ENCODE results near the gene FZD4. TPM values are rescaled to one million over a fixed set of nuclear protein-coding genes. Genes with fewer than 3 reads are reported as not detected.
"Not testable (repeated sequence)": the region's sequence is repeated elsewhere in the genome, so short reads cannot be mapped to it uniquely, and the experiment has no call there.

Gene FZD4
- polyA plus RNA-seq, 1 donor from 2014 or later: 0.76 TPM

- H3K27me3 ChIP-seq (ENCODE audit: insufficient read depth, low read depth, low read length): no peaks in the 10 kb centered on the region
- no peaks in the 10 kb centered on the region for H3K36me3 ChIP-seq (ENCODE audit: insufficient read depth, low read length)
- H3F3A ChIP-seq (ENCODE audit: insufficient read depth, low read length, poor library complexity, severe bottlenecking): no peaks in the 10 kb centered on the region
- no peaks in the 10 kb centered on the region for H3K79me2 ChIP-seq (replicated peaks; ENCODE audit: insufficient read depth, low read length)
- TF ChIP-seq, protein P1, sequence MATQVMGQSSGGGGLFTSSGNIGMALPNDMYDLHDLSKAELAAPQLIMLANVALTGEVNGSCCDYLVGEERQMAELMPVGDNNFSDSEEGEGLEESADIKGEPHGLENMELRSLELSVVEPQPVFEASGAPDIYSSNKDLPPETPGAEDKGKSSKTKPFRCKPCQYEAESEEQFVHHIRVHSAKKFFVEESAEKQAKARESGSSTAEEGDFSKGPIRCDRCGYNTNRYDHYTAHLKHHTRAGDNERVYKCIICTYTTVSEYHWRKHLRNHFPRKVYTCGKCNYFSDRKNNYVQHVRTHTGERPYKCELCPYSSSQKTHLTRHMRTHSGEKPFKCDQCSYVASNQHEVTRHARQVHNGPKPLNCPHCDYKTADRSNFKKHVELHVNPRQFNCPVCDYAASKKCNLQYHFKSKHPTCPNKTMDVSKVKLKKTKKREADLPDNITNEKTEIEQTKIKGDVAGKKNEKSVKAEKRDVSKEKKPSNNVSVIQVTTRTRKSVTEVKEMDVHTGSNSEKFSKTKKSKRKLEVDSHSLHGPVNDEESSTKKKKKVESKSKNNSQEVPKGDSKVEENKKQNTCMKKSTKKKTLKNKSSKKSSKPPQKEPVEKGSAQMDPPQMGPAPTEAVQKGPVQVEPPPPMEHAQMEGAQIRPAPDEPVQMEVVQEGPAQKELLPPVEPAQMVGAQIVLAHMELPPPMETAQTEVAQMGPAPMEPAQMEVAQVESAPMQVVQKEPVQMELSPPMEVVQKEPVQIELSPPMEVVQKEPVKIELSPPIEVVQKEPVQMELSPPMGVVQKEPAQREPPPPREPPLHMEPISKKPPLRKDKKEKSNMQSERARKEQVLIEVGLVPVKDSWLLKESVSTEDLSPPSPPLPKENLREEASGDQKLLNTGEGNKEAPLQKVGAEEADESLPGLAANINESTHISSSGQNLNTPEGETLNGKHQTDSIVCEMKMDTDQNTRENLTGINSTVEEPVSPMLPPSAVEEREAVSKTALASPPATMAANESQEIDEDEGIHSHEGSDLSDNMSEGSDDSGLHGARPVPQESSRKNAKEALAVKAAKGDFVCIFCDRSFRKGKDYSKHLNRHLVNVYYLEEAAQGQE (IDR thresholded peaks at IDR 0.05; ENCODE audit: borderline replicate concordance): no peak
- no peak for TF ChIP-seq RAD21 (conservative IDR thresholded peaks at IDR 0.05)
- TF ChIP-seq EP300 (conservative IDR thresholded peaks at IDR 0.05; ENCODE audit: poor library complexity, severe bottlenecking): no peak
- no peak for TF ChIP-seq SMC3 (conservative IDR thresholded peaks at IDR 0.05; ENCODE audit: poor library complexity)
- TF ChIP-seq CTCF (IDR thresholded peaks at IDR 0.05; ENCODE audit: poor library complexity, severe bottlenecking): no peak
- TF ChIP-seq MXI1 (conservative IDR thresholded peaks at IDR 0.05; ENCODE audit: poor library complexity, severe bottlenecking): no peak
- no peak for TF ChIP-seq POLR2AphosphoS5 (IDR thresholded peaks at IDR 0.05)
- no peak for TF ChIP-seq TAF1 (IDR thresholded peaks at IDR 0.05; ENCODE audit: low read depth)
- no peak for TF ChIP-seq EZH2 (IDR thresholded peaks at IDR 0.05; ENCODE audit: borderline replicate concordance, insufficient read depth, low read length, poor library complexity, severe bottlenecking)
- H3K4me2 ChIP-seq (ENCODE audit: low read length): no peak overlapping the region
- no peaks in the 10 kb centered on the region for H3K9me2 ChIP-seq (ENCODE audit: insufficient read depth, low read length)
- H3K27ac ChIP-seq (ENCODE audit: low read length): no peak overlapping the region
- H3K4me3 ChIP-seq (ENCODE audit: low read length): no peak overlapping the region
- no peaks in the 10 kb centered on the region for H3K9me3 ChIP-seq (ENCODE audit: low read length)
- H4K20me1 ChIP-seq (ENCODE audit: insufficient read depth): no peaks in the 10 kb centered on the region
- H3K9ac ChIP-seq (ENCODE audit: low read length): no peak overlapping the region
- H2AFZ ChIP-seq (ENCODE audit: low read depth, low read length): no peak overlapping the region
These were observed 37.6 kb downstream of the FZD4 start for GRCh38 chr11:86917589-86917988.

GRCh38 chr11:86916330-86916729, 38.9 kb downstream of the FZD4 start:
- no peaks in the 10 kb centered on the region for H3K79me2 ChIP-seq (replicated peaks; ENCODE audit: insufficient read depth, low read length)
- no peaks in the 10 kb centered on the region for H3K9me2 ChIP-seq (ENCODE audit: insufficient read depth, low read length)
- H3K27me3 ChIP-seq (ENCODE audit: insufficient read depth, low read depth, low read length): no peaks in the 10 kb centered on the region
- no peaks in the 10 kb centered on the region for H4K20me1 ChIP-seq (ENCODE audit: insufficient read depth)
- no peaks in the 10 kb centered on the region for H3K36me3 ChIP-seq (ENCODE audit: insufficient read depth, low read length)
- no peak overlapping the region for H3K4me3 ChIP-seq (ENCODE audit: low read length)
- TF ChIP-seq MXI1 (conservative IDR thresholded peaks at IDR 0.05; ENCODE audit: poor library complexity, severe bottlenecking) (no peak), POLR2AphosphoS5 (IDR thresholded peaks at IDR 0.05) (no peak), SMC3 (conservative IDR thresholded peaks at IDR 0.05; ENCODE audit: poor library complexity) (no peak), RAD21 (conservative IDR thresholded peaks at IDR 0.05) (no peak), CTCF (IDR thresholded peaks at IDR 0.05; ENCODE audit: poor library complexity, severe bottlenecking) (no peak), EZH2 (IDR thresholded peaks at IDR 0.05; ENCODE audit: borderline replicate concordance, insufficient read depth, low read length, poor library complexity, severe bottlenecking) (no peak), TAF1 (IDR thresholded peaks at IDR 0.05; ENCODE audit: low read depth) (no peak), EP300 (conservative IDR thresholded peaks at IDR 0.05; ENCODE audit: poor library complexity, severe bottlenecking) (no peak)
- TF ChIP-seq, protein P1 (IDR thresholded peaks at IDR 0.05; ENCODE audit: borderline replicate concordance): no peak
- H3K4me2 ChIP-seq (ENCODE audit: low read length): no peak overlapping the region
- no peaks in the 10 kb centered on the region for H3K9me3 ChIP-seq (ENCODE audit: low read length)
- no peak overlapping the region for H2AFZ ChIP-seq (ENCODE audit: low read depth, low read length)
- no peak overlapping the region for H3K27ac ChIP-seq (ENCODE audit: low read length)
- H3F3A ChIP-seq (ENCODE audit: insufficient read depth, low read length, poor library complexity, severe bottlenecking): no peaks in the 10 kb centered on the region
- H3K9ac ChIP-seq (ENCODE audit: low read length): no peak overlapping the region

DNA sequence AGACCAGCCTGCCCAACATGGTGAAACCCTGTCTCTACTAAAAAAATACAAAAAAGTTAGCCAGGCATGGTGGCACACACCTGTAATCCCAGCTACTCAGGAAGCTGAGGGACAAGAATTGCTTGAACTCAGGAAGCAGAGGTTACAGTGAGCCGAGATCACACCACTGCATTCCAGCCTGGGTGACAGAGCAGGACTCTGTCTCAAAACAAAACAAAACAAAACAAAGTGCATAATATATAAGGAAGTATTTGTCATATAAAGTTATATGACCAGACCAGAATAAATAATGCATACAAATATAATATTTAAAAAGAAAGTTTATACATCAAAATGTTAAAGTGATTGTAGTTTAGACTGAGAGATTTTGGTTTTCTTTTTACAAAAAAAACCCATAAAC, 39.3 kb downstream of the FZD4 start:
- H3K79me2 ChIP-seq (replicated peaks; ENCODE audit: insufficient read depth, low read length); H3F3A ChIP-seq (ENCODE audit: insufficient read depth, low read length, poor library complexity, severe bottlenecking); H3K4me3 ChIP-seq (ENCODE audit: low read length); H2AFZ ChIP-seq (ENCODE audit: low read depth, low read length); H3K9me2 ChIP-seq (ENCODE audit: insufficient read depth, low read length); H3K27me3 ChIP-seq (ENCODE audit: insufficient read depth, low read depth, low read length); H4K20me1 ChIP-seq (ENCODE audit: insufficient read depth); H3K4me2 ChIP-seq (ENCODE audit: low read length); H3K9me3 ChIP-seq (ENCODE audit: low read length); H3K36me3 ChIP-seq (ENCODE audit: insufficient read depth, low read length); H3K9ac ChIP-seq (ENCODE audit: low read length); H3K27ac ChIP-seq (ENCODE audit: low read length): not testable (repeated sequence)
